ENCODE data around the gene SPDL1. TPM values are rescaled to one million over a fixed set of nuclear protein-coding genes. Genes with fewer than 3 reads are reported as not detected.
A peak's percentile ranks its signal among the peaks of the same experiment; 100 is the strongest.

Gene SPDL1
- total and polyA plus RNA-seq, 2 of the 4 experiments (the other 2 are of a cell fraction), result 18.8 to 29.4 TPM

GRCh38 chr5:169577951-169578350, 5.6 kb upstream of the SPDL1 start:
- H4K8ac ChIP-seq (ENCODE audit: low read depth in 2 of 2, low read length in 2 of 2), result no peak overlapping the region
- TF ChIP-seq USF2 (IDR thresholded peaks at IDR 0.05; ENCODE audit: low read depth, low read length), result no peak
- no peak for TF ChIP-seq FOS (IDR thresholded peaks at IDR 0.05; ENCODE audit: low read depth, low read length)
- TF ChIP-seq RFX5 (IDR thresholded peaks at IDR 0.05; ENCODE audit: low read depth, low read length), result no peak
- TF ChIP-seq RAD21 (IDR thresholded peaks at IDR 0.05; ENCODE audit: low read length), result peak; percentile 30
- TF ChIP-seq ELK1 (IDR thresholded peaks at IDR 0.05; ENCODE audit: borderline replicate concordance, low read depth, low read length), result no peak
- no peak for TF ChIP-seq POLR2A (IDR thresholded peaks at IDR 0.05; ENCODE audit: low read depth, low read length)
- TF ChIP-seq NFE2L2 (IDR thresholded peaks at IDR 0.05; ENCODE audit: low read depth, low read length), result no peak
- TF ChIP-seq CEBPB (IDR thresholded peaks at IDR 0.05; ENCODE audit: low read depth, low read length), result no peak
- TF ChIP-seq SMC3 (IDR thresholded peaks at IDR 0.05; ENCODE audit: low read depth, low read length), result no peak
- peak; percentile 35 for TF ChIP-seq CTCF (conservative IDR thresholded peaks at IDR 0.05; ENCODE audit: low read depth, low read length)
- TF ChIP-seq CHD1 (IDR thresholded peaks at IDR 0.05; ENCODE audit: low read depth, low read length), result no peak
- no peak for TF ChIP-seq MXI1 (IDR thresholded peaks at IDR 0.05; ENCODE audit: borderline replicate concordance, low read depth, low read length)
- H3K23ac ChIP-seq (ENCODE audit: low read depth, low read length), result no peak overlapping the region
- WGBS, 2 experiments (ENCODE audit: extremely low coverage in 2 of 2, insufficient read length in 1 of 2), result no CpG with 5 or more reads among the region's 1 CpG
- no peaks in the 10 kb centered on the region for H3K9me1 ChIP-seq (ENCODE audit: insufficient read depth, low read length)
- H3K27me3 ChIP-seq (ENCODE audit: control insufficient read depth, insufficient read depth, low read length), result peaks cover 4% of the 10 kb centered on the region
- no peak overlapping the region for H2AFZ ChIP-seq (replicated peaks; ENCODE audit: low read length, poor library complexity)
- BruUV-seq (replicated peaks), result no TSS peak
- no peak overlapping the region for H3K14ac ChIP-seq (replicated peaks; ENCODE audit: low read depth, low read length)
- intact Hi-C loops (cut with micrococcal nuclease) (loop anchor here (5.0 to 10.0 kb wide), 2 partner anchors 226 to 263 kb away; no protein-coding TSS in a partner anchor), in situ Hi-C loops (cut with MboI; ENCODE audit: low sequenced_read_pairs) (no loop called here), dilution Hi-C loops (cut with HindIII; ENCODE audit: low sequenced_read_pairs, unreplicated experiment) (no loop called here)
- no peak overlapping the region for H4K91ac ChIP-seq (ENCODE audit: insufficient read depth, low read depth, low read length)
- no peak overlapping the region for H4K5ac ChIP-seq (ENCODE audit: low read depth, low read length)
- H2BK20ac ChIP-seq (ENCODE audit: low read depth, low read length), result no peak overlapping the region
- H3K4me2 ChIP-seq (ENCODE audit: low read depth, low read length), result no peak overlapping the region
- no peak overlapping the region; the same call in 1 of the 2 replicates for H3K18ac ChIP-seq (ENCODE audit: low read depth, low read length)
- no peak overlapping the region for H2BK15ac ChIP-seq (ENCODE audit: low read depth, low read length)
- no peaks in the 10 kb centered on the region for H3K9me3 ChIP-seq (ENCODE audit: control insufficient read depth, insufficient read depth, low read length)
- H3K9ac ChIP-seq (ENCODE audit: low read depth, low read length), result no peak overlapping the region
- H4K20me1 ChIP-seq (ENCODE audit: insufficient read depth, low read length), result no peaks in the 10 kb centered on the region
- no peak for ATAC-seq (ENCODE audit: low read depth)
- H2AK5ac ChIP-seq (ENCODE audit: low read depth, low read length), result no peak overlapping the region
- H3K79me1 ChIP-seq (ENCODE audit: low read depth in 1 of 2, low read length in 2 of 2), result no peaks in the 10 kb centered on the region
- no peak overlapping the region for H2BK120ac ChIP-seq (ENCODE audit: low read depth, low read length)
- no peaks in the 10 kb centered on the region for H3K36me3 ChIP-seq (ENCODE audit: control insufficient read depth, insufficient read depth, low read length)
- no peak overlapping the region for H3K4me3 ChIP-seq (ENCODE audit: insufficient read depth, low read depth, low read length)
- DNase-seq, result no peak
- H2AK9ac ChIP-seq (replicated peaks; ENCODE audit: low read depth, low read length, poor library complexity), result no peak overlapping the region
- ChIA-PET POLR2A (ENCODE audit: unreplicated experiment) (no interaction called here), CTCF (no interaction called here)
- H3K4me1 ChIP-seq (ENCODE audit: control insufficient read depth, insufficient read depth, low read length), result peaks cover 2% of the 10 kb centered on the region; the same call in 1 of the 2 replicates
- no peak overlapping the region for H3K56ac ChIP-seq (ENCODE audit: extremely low read depth, insufficient read depth, low read length)
- H2BK5ac ChIP-seq (ENCODE audit: low read depth, low read length, poor library complexity, severe bottlenecking), result no peak overlapping the region
- H3K27ac ChIP-seq (ENCODE audit: insufficient read depth, low read length), result no peak overlapping the region
- no peak overlapping the region for H3K4ac ChIP-seq (ENCODE audit: low read depth, low read length)

Measured in IMR-90 (cell line).